ENCODE data around the gene OFD1. TPM values are rescaled to one million over a fixed set of nuclear protein-coding genes. Genes with fewer than 3 reads are reported as not detected.
"Not testable (repeated sequence)": the region's sequence is repeated elsewhere in the genome, so short reads cannot be mapped to it uniquely, and the experiment has no call there.

The OFD1 gene
- total RNA-seq, 1 donor from 2014 or later, result 15.2 TPM

DNA sequence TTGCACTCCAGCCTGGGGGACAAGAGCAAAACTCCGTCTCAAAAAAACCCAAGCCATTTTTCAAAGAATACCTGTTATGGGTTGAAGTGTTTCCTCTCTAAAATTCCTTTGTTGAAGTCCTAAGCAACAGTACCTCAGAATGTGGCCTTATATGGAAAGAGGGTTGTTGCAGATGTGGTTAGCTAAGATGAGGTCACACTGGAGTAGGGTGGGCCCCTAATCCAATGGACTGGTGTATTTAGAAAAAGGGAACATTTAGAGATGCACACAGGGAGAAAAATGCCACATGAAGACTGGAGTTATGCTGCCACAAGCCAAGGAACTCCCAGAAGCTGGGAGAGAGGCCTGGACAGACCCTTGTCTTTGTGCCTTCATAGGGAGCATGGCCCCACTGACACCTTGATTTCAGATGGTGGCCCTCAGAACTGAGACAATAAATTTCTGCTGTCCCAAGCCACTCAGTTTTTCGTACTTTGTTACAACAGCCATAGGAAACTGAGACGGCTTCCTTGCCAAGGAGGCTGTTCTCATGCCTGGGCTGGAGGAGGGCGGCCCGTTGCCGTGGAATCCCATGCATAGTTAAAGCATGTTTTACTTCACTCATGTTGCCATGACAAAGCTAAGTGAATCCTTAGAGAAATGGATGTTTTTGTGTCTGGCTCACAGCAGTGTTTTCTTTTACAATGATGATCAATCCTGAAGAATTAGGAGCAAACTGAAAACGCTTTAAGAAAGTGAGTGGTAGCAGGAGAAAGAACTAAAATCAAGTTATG is 16.7 kb upstream of the OFD1 start:
- TF ChIP-seq, protein P1, sequence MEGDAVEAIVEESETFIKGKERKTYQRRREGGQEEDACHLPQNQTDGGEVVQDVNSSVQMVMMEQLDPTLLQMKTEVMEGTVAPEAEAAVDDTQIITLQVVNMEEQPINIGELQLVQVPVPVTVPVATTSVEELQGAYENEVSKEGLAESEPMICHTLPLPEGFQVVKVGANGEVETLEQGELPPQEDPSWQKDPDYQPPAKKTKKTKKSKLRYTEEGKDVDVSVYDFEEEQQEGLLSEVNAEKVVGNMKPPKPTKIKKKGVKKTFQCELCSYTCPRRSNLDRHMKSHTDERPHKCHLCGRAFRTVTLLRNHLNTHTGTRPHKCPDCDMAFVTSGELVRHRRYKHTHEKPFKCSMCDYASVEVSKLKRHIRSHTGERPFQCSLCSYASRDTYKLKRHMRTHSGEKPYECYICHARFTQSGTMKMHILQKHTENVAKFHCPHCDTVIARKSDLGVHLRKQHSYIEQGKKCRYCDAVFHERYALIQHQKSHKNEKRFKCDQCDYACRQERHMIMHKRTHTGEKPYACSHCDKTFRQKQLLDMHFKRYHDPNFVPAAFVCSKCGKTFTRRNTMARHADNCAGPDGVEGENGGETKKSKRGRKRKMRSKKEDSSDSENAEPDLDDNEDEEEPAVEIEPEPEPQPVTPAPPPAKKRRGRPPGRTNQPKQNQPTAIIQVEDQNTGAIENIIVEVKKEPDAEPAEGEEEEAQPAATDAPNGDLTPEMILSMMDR (IDR thresholded peaks at IDR 0.05), result no peak
- Mint-ChIP-seq H3K27ac (ENCODE audit: unreplicated experiment) (peak overlapping the region; percentile 38), H3K4me3 (ENCODE audit: unreplicated experiment) (no peak overlapping the region), H3K36me3 (ENCODE audit: unreplicated experiment) (peaks cover 9% of the 10 kb centered on the region), H3K4me1 (ENCODE audit: unreplicated experiment) (peaks cover 4% of the 10 kb centered on the region), H3K9me3 (ENCODE audit: unreplicated experiment) (peaks cover 3% of the 10 kb centered on the region), H3K27me3 (ENCODE audit: unreplicated experiment) (no peaks in the 10 kb centered on the region)
- DNase-seq (ENCODE audit: extremely low spot score, unreplicated experiment), result no peak

DNA sequence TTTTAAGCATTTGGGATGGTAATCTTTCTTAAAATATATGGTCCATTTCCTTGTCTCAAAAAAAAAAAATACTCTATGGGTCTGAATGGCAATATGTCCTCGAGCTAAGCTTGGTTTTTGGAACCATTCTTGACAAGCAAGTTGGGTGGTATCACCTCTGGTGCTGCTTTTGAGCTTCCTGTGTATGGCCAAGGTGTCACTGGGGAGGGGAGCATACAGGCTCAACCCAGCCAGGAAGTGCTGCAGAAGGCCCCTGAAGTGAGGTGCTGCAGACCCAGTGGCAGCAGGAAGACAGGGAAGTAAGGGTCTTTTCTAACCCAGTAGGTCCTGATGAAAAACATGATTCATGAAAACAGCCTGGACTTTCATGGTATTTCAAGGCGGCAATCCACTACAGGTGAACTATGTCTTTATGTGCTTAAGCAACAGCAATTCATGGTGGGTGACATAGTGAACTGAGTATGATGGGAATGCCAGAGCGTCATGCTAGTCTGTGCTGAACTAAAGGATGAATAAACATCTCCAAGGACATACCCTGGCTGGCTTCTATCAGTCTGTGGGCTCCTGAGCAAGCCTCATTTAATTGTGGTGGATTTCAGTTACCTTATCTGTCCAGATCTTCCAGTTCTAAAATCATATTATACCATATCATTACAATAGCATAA is 15.2 kb upstream of the OFD1 start:
- TF ChIP-seq, protein P1 (IDR thresholded peaks at IDR 0.05), result no peak
- Mint-ChIP-seq H3K27ac (ENCODE audit: unreplicated experiment) (no peak overlapping the region), H3K9me3 (ENCODE audit: unreplicated experiment) (peaks cover 11% of the 10 kb centered on the region), H3K4me3 (ENCODE audit: unreplicated experiment) (no peak overlapping the region), H3K27me3 (ENCODE audit: unreplicated experiment) (no peaks in the 10 kb centered on the region), H3K4me1 (ENCODE audit: unreplicated experiment) (peaks cover 4% of the 10 kb centered on the region), H3K36me3 (ENCODE audit: unreplicated experiment) (peaks cover 16% of the 10 kb centered on the region)
- DNase-seq (ENCODE audit: extremely low spot score, unreplicated experiment), result no peak

DNA sequence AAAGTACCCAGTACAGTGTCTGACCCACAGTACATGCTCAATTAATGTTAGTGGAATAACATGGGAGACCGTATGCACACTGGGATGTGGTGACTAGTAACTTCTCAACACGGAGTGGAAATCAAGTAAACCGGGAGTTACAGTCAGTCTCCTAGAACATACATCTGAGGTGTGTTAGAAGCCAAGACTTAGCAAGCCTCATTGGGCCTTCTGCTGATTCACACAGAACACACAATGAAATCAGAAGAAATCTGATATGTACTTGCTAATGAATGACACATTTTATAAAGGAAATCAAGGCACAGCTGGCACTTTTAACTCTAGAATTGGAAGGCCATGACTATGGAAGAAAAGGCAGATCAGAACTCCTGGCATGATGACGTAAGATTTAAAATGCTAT is 13.2 kb upstream of the OFD1 start:
- Mint-ChIP-seq H3K27me3 (ENCODE audit: unreplicated experiment) (no peaks in the 10 kb centered on the region), H3K36me3 (ENCODE audit: unreplicated experiment) (peaks cover 9% of the 10 kb centered on the region), H3K4me1 (ENCODE audit: unreplicated experiment) (peaks cover 4% of the 10 kb centered on the region), H3K9me3 (ENCODE audit: unreplicated experiment) (peaks cover 14% of the 10 kb centered on the region), H3K4me3 (ENCODE audit: unreplicated experiment) (no peak overlapping the region), H3K27ac (ENCODE audit: unreplicated experiment) (no peak overlapping the region)
- DNase-seq (ENCODE audit: extremely low spot score, unreplicated experiment), result no peak
- TF ChIP-seq, protein P1 (IDR thresholded peaks at IDR 0.05), result no peak

GRCh38 chrX:13721819-13722519 is 12.6 kb upstream of the OFD1 start:
- no peaks in the 10 kb centered on the region for H3K27me3 Mint-ChIP-seq (ENCODE audit: unreplicated experiment)
- no peak overlapping the region for H3K4me3 Mint-ChIP-seq (ENCODE audit: unreplicated experiment)
- no peak overlapping the region for H3K27ac Mint-ChIP-seq (ENCODE audit: unreplicated experiment)
- peaks cover 14% of the 10 kb centered on the region for H3K9me3 Mint-ChIP-seq (ENCODE audit: unreplicated experiment)
- peaks cover 9% of the 10 kb centered on the region for H3K36me3 Mint-ChIP-seq (ENCODE audit: unreplicated experiment)
- H3K4me1 Mint-ChIP-seq (ENCODE audit: unreplicated experiment), result peaks cover 4% of the 10 kb centered on the region
- TF ChIP-seq, protein P1 (IDR thresholded peaks at IDR 0.05), result no peak
- DNase-seq (ENCODE audit: extremely low spot score, unreplicated experiment), result no peak

DNA sequence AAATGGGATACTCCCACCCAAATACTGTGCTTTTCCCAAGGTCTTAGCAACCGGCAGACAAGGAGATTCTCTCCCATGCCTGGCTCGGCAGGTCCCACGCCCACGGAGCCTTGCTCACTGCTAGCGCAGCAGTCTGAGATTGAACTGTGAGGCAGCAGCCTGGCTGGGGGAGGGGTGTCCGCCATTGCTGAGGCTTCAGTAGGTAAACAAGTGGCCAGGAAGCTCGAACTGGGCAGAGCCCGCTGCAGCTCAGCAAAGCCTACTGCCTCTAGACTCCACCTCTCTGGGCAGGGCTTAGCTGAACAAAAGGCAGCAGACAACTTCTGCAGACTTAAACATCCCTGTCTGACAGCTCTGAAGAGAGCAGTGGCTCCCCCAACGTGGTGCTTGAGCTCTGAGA is 9.7 kb upstream of the OFD1 start:
- Mint-ChIP-seq H3K9me3 (ENCODE audit: unreplicated experiment) (peaks cover 23% of the 10 kb centered on the region), H3K36me3 (ENCODE audit: unreplicated experiment) (peaks cover 26% of the 10 kb centered on the region)
- DNase-seq (ENCODE audit: extremely low spot score, unreplicated experiment); H3K4me3 Mint-ChIP-seq (ENCODE audit: unreplicated experiment); H3K27me3 Mint-ChIP-seq (ENCODE audit: unreplicated experiment); H3K4me1 Mint-ChIP-seq (ENCODE audit: unreplicated experiment); H3K27ac Mint-ChIP-seq (ENCODE audit: unreplicated experiment): not testable (repeated sequence)

GRCh38 chrX:13726583-13726982 is 8.0 kb upstream of the OFD1 start:
- DNase-seq (ENCODE audit: extremely low spot score, unreplicated experiment); H3K4me3 Mint-ChIP-seq (ENCODE audit: unreplicated experiment); H3K27me3 Mint-ChIP-seq (ENCODE audit: unreplicated experiment); H3K4me1 Mint-ChIP-seq (ENCODE audit: unreplicated experiment); H3K27ac Mint-ChIP-seq (ENCODE audit: unreplicated experiment): not testable (repeated sequence)
- peaks cover 28% of the 10 kb centered on the region for H3K36me3 Mint-ChIP-seq (ENCODE audit: unreplicated experiment)
- H3K9me3 Mint-ChIP-seq (ENCODE audit: unreplicated experiment), result peaks cover 23% of the 10 kb centered on the region

- not testable (repeated sequence) for DNase-seq (ENCODE audit: extremely low spot score, unreplicated experiment); H3K4me3 Mint-ChIP-seq (ENCODE audit: unreplicated experiment); H3K27ac Mint-ChIP-seq (ENCODE audit: unreplicated experiment); H3K27me3 Mint-ChIP-seq (ENCODE audit: unreplicated experiment); H3K4me1 Mint-ChIP-seq (ENCODE audit: unreplicated experiment)
- H3K36me3 Mint-ChIP-seq (ENCODE audit: unreplicated experiment), result peaks cover 21% of the 10 kb centered on the region
- H3K9me3 Mint-ChIP-seq (ENCODE audit: unreplicated experiment), result peaks cover 15% of the 10 kb centered on the region
These were observed 4.0 kb upstream of the OFD1 start for GRCh38 chrX:13730523-13730922.

All from osteocyte (in vitro differentiated cells).